Bronchial epithelial cell (primary cell): Measurements from ENCODE around the gene CYB561A3. TPM values are rescaled to one million over a fixed set of nuclear protein-coding genes. Genes with fewer than 3 reads are reported as not detected.

Source experiments
- DNase-seq: peaks from one replicate; pipeline ENCODE4 v3.0.0-alpha.2; 2010; ENCODE audit warnings: low read depth
- FAIRE-seq: peaks from 2 replicates; lab custom pipeline; 2011; peaks lifted over from hg19 to GRCh38; lab: Jason Lieb, UNC
- H3K27me3 ChIP-seq: 2 replicates; pipeline ENCODE4 v1.5.1; 2011; ENCODE audit warnings: low read length; ENCODE audit not compliant: control insufficient read depth, insufficient read depth
- H3K36me3 ChIP-seq: 2 replicates; pipeline ENCODE4 v1.5.1; 2011; ENCODE audit warnings: low read length; ENCODE audit not compliant: control insufficient read depth, insufficient read depth
- H3K4me3 ChIP-seq: 2 replicates; pipeline ENCODE4 v1.5.1; 2011; ENCODE audit warnings: mild to moderate bottlenecking, low read depth, low read length, control low read depth
- CTCF ChIP-seq: IDR thresholded peaks from 2 replicates; pipeline ENCODE4 v1.5.1; 2011; ENCODE audit warnings: mild to moderate bottlenecking, moderate library complexity, low read length, control low read depth, inconsistent platforms; ENCODE audit not compliant: insufficient read depth, severe bottlenecking
- total RNA-seq: library from RNA; depleted of rRNA; stranded (reverse); fragments of >200 nt; gene quantifications from 2 replicates; pipeline ENCODE4 v1.2.1, GENCODE V29; 2014

The CYB561A3 gene
- total RNA-seq, 1 donor from 2014 or later: 30.8 TPM

GRCh38 chr11:61315260-61315659 lies 46.4 kb downstream of the CYB561A3 start:
- FAIRE-seq (no peak), DNase-seq (peak; percentile 46)
- H3K36me3 ChIP-seq: peaks cover 32% of the 10 kb centered on the region
- H3K27me3 ChIP-seq: no peaks in the 10 kb centered on the region
- no peak overlapping the region for H3K4me3 ChIP-seq
- TF ChIP-seq CTCF: no peak

- Histone ChIP-seq H3K27me3 (no peaks in the 10 kb centered on the region), H3K4me3 (no peak overlapping the region), H3K36me3 (peaks cover 46% of the 10 kb centered on the region)
- TF ChIP-seq CTCF: no peak
- DNase-seq: no peak
- no peak for FAIRE-seq
Measured at GRCh38 chr11:61310749-61311148, 50.9 kb downstream of the CYB561A3 start.

GRCh38 chr11:61309739-61310138 lies 51.9 kb downstream of the CYB561A3 start:
- no peak for DNase-seq
- Histone ChIP-seq H3K36me3 (peaks cover 45% of the 10 kb centered on the region), H3K4me3 (no peak overlapping the region), H3K27me3 (no peaks in the 10 kb centered on the region)
- no peak for FAIRE-seq
- TF ChIP-seq CTCF: no peak

GRCh38 chr11:61309141-61309540 lies 52.5 kb downstream of the CYB561A3 start:
- no peak for TF ChIP-seq CTCF
- no peak for DNase-seq
- Histone ChIP-seq H3K4me3 (no peak overlapping the region), H3K36me3 (peaks cover 43% of the 10 kb centered on the region), H3K27me3 (no peaks in the 10 kb centered on the region)
- no peak for FAIRE-seq

- TF ChIP-seq CTCF: no peak
- Histone ChIP-seq H3K4me3 (no peak overlapping the region), H3K36me3 (peaks cover 44% of the 10 kb centered on the region), H3K27me3 (no peaks in the 10 kb centered on the region)
- FAIRE-seq: no peak
- DNase-seq: no peak
Measured at GRCh38 chr11:61307354-61307753, 54.3 kb downstream of the CYB561A3 start.

- TF ChIP-seq CTCF: no peak
- Histone ChIP-seq H3K4me3 (no peak overlapping the region), H3K27me3 (no peaks in the 10 kb centered on the region), H3K36me3 (peaks cover 41% of the 10 kb centered on the region)
- DNase-seq: no peak
- FAIRE-seq: no peak
Measured at GRCh38 chr11:61306221-61306620, 55.5 kb downstream of the CYB561A3 start.
